A673 (cell line): ENCODE measurements around the gene PSTPIP2. TPM values are rescaled to one million over a fixed set of nuclear protein-coding genes. Genes with fewer than 3 reads are reported as not detected.

Source experiments
- BruUV-seq: library from RNA; stranded (reverse); fragments of 400-500 nt; replicated peaks from 2 replicates; lab custom pipeline; 2021; lab: Mats Ljungman, UMichigan
- CTCF ChIA-PET: fragments of 300-600 bp; sonication (Branson Sonifier 250); formaldehyde crosslinking; loops from one replicate; lab custom pipeline; 2022; ENCODE audit warnings: antibody characterized with exemption; lab: Charles Lee
- POLR2A ChIA-PET: fragments of 300-600 bp; sonication (Branson Sonifier 250); formaldehyde crosslinking; loops from one replicate; lab custom pipeline; 2022; ENCODE audit warnings: antibody characterized with exemption; ENCODE audit not compliant: low non-redundant PET; lab: Charles Lee
- DNase-seq: peaks from one replicate; pipeline ENCODE4 v3.0.0-alpha.2; 2015; ENCODE audit warnings: low spot score
- H3K27ac ChIP-seq: fragments of 200-600 bp; sonication (generic); 2 replicates; pipeline ENCODE4 v1.5.1; 2016; ENCODE audit warnings: mixed run types, low read depth, mild to moderate bottlenecking, mixed read lengths, antibody characterized with exemption, low read length; ENCODE audit not compliant: poor library complexity, severe bottlenecking
- H3K27me3 ChIP-seq: fragments of 200-600 bp; sonication (generic); replicated peaks from 2 replicates; pipeline ENCODE4 v1.6.1; 2017; ENCODE audit warnings: mixed run types, low read depth, mild to moderate bottlenecking, mixed read lengths, antibody characterized with exemption, low read length; ENCODE audit not compliant: insufficient read depth, poor library complexity
- H3K36me3 ChIP-seq: fragments of 200-600 bp; sonication (generic); 2 replicates; pipeline ENCODE4 v1.6.1; 2016; ENCODE audit warnings: mixed run types, mild to moderate bottlenecking, mixed read lengths, antibody characterized with exemption, low read length; ENCODE audit not compliant: insufficient read depth, poor library complexity, severe bottlenecking
- H3K4me1 ChIP-seq: fragments of 200-600 bp; sonication (generic); 2 replicates; pipeline ENCODE4 v1.6.1; 2017; ENCODE audit warnings: mixed run types, mild to moderate bottlenecking, mixed read lengths, antibody characterized with exemption, low read length; ENCODE audit not compliant: insufficient read depth, poor library complexity, severe bottlenecking
- H3K4me3 ChIP-seq: fragments of 200-600 bp; sonication (generic); 2 replicates; pipeline ENCODE4 v1.5.1; 2016; ENCODE audit warnings: low read depth, mixed run types, mild to moderate bottlenecking, mixed read lengths, low read length; ENCODE audit not compliant: poor library complexity, severe bottlenecking
- H3K9me3 ChIP-seq: fragments of 200-600 bp; sonication (generic); 2 replicates; pipeline ENCODE4 v1.6.1; 2016; ENCODE audit warnings: mixed run types, low read depth, mild to moderate bottlenecking, mixed read lengths, antibody characterized with exemption, low read length; ENCODE audit not compliant: poor library complexity, severe bottlenecking
- EZH2 ChIP-seq: fragments of 200-600 bp; sonication (generic); IDR thresholded peaks from 2 replicates; pipeline ENCODE4 v1.6.1; 2017; ENCODE audit warnings: borderline replicate concordance, low read depth, mild to moderate bottlenecking, mixed read lengths, antibody characterized with exemption, low read length; ENCODE audit not compliant: poor library complexity, severe bottlenecking
- intact Hi-C: fragments of 100-400 bp; cut with micrococcal nuclease; formaldehyde crosslinking; loops from one replicate; pipeline ENCODE4 v1.10.0; 2022; ENCODE audit not compliant: unreplicated experiment
- total RNA-seq: library from RNA; stranded (reverse); gene quantifications from 2 replicates; pipeline ENCODE4 v1.2.3, GENCODE V29; 2021
- TF ChIP-seq, protein P1 (sequence below): fragments of 300-800, 200-600 bp; sonication (generic); conservative IDR thresholded peaks from 2 replicates; pipeline ENCODE4 v1.5.1; 2017; ENCODE audit warnings: low read depth, mild to moderate bottlenecking, antibody characterized with exemption, low read length, moderate library complexity, mixed read lengths

The PSTPIP2 gene
- total RNA-seq, 1 experiment from 2014 or later = 5.7 TPM

DNA sequence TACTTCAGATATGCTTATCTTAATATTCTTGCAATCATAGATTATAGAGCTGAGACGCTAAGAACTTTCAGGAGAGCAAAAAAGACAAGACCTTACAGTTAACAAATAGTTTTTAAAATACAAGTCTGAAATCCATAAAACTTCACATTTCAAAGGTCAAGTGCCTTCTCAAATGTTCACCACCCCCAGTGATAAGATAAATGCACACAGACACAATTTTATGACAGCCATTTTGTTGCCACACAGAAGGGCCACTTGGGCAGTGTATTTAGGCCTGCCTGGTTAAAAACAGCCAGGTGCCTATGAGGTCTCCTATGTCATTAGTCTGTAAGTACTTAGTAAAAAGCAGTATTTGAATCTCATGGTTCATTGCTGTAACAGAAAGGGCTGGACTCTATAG, 8.1 kb upstream of the PSTPIP2 start:
- H3K9me3 ChIP-seq = no peaks in the 10 kb centered on the region
- CTCF ChIA-PET = no interaction called here
- no TSS peak for BruUV-seq
- H3K27ac ChIP-seq = no peak overlapping the region
- DNase-seq = no peak
- POLR2A ChIA-PET = no interaction called here
- no peak overlapping the region for H3K4me3 ChIP-seq
- no peak for TF ChIP-seq EZH2
- TF ChIP-seq, protein P1, sequence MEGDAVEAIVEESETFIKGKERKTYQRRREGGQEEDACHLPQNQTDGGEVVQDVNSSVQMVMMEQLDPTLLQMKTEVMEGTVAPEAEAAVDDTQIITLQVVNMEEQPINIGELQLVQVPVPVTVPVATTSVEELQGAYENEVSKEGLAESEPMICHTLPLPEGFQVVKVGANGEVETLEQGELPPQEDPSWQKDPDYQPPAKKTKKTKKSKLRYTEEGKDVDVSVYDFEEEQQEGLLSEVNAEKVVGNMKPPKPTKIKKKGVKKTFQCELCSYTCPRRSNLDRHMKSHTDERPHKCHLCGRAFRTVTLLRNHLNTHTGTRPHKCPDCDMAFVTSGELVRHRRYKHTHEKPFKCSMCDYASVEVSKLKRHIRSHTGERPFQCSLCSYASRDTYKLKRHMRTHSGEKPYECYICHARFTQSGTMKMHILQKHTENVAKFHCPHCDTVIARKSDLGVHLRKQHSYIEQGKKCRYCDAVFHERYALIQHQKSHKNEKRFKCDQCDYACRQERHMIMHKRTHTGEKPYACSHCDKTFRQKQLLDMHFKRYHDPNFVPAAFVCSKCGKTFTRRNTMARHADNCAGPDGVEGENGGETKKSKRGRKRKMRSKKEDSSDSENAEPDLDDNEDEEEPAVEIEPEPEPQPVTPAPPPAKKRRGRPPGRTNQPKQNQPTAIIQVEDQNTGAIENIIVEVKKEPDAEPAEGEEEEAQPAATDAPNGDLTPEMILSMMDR = no peak
- H3K36me3 ChIP-seq = peaks cover 69% of the 10 kb centered on the region
- intact Hi-C loops = no loop called here
- no peaks in the 10 kb centered on the region for H3K27me3 ChIP-seq
- no peaks in the 10 kb centered on the region for H3K4me1 ChIP-seq

DNA sequence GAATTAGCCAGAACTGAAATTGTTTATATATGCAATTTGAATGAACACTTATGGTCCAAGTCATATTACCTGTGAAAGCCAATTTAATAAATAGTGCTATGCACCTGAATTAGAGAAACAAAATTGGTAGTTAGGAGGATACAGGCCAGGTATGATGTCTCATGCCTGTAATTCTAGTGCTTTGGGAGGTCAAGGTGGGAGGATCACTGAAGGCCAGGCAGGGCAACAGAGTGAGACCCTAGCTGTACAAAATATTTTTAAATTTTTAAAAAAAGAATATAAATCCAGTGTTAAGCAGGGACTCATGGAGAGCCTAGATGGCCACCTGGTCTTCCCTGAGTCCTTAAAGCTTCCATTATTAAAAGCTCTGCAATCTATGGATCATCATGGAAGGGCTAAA, 7.3 kb upstream of the PSTPIP2 start:
- H3K4me1 ChIP-seq = no peaks in the 10 kb centered on the region
- TF ChIP-seq, protein P1 = no peak
- TF ChIP-seq EZH2 = no peak
- DNase-seq = no peak
- CTCF ChIA-PET = no interaction called here
- POLR2A ChIA-PET = no interaction called here
- intact Hi-C loops = loop anchor here (10.0 kb wide), 1 partner anchor 155 kb away; no protein-coding TSS in a partner anchor
- no peak overlapping the region for H3K4me3 ChIP-seq
- H3K27me3 ChIP-seq = no peaks in the 10 kb centered on the region
- H3K36me3 ChIP-seq = peaks cover 61% of the 10 kb centered on the region
- no peaks in the 10 kb centered on the region for H3K9me3 ChIP-seq
- BruUV-seq = no TSS peak
- H3K27ac ChIP-seq = no peak overlapping the region

DNA sequence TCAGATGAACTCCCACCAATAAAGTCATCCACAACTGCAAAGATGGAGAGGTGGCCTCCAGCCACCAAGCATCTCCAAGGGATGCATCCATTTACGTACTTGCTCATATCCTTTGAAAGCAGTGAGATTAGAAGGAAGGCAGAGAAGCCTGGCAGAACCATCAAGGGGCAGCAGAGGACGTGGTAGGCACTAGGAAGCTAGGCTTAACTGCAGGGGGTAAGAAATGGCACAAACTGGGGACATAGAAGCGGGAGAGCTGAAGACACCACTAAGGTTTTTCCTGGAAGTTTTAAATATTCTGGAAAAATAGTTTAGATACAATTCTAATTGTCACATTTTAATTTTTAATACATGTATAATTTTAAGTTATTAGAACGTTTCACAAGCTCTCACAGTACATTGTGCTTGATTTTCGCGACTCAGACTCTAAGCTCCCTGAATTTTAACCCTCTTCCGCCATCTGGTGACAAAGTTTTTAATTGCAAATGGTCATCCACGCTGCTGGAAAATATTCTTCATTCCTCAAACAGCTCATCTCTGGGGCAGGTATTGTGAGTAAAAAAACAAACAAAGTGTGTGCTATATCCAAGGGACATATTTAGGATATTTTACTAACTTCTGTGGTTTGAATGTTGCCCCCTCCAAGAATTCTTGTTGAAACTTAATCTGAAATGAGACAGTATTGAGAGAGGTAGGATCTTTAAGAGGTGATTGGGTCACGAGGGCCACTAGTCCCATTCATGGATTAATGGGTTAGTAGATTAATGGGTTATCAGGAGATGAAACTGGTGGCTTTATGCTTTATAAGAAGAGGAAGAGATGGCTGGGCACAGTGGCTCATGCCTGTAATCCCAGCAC, 1.6 kb upstream of the PSTPIP2 start:
- H3K27ac ChIP-seq = no peak overlapping the region
- peaks cover 7% of the 10 kb centered on the region for H3K36me3 ChIP-seq
- TF ChIP-seq, protein P1 = peak; percentile 70
- TF ChIP-seq EZH2 = no peak
- H3K4me3 ChIP-seq = no peak overlapping the region
- ChIA-PET CTCF (interaction anchor here (0.5 to 1.3 kb wide), 10 partner anchors 10 to 584 kb away, joined by 3 to 9 read pairs (median 4); no protein-coding TSS in a partner anchor), POLR2A (interaction anchor here (0.5 to 0.8 kb wide), 4 partner anchors 30 to 384 kb away, joined by 3 to 4 read pairs (median 3); partner anchors contain the start of gene HAUS1)
- no peaks in the 10 kb centered on the region for H3K9me3 ChIP-seq
- H3K27me3 ChIP-seq = no peaks in the 10 kb centered on the region
- H3K4me1 ChIP-seq = peaks cover 5% of the 10 kb centered on the region
- no TSS peak for BruUV-seq
- DNase-seq = peak; percentile 83
- intact Hi-C loops = loop anchor here (1.0 to 10.0 kb wide), 4 partner anchors 101 to 409 kb away; no protein-coding TSS in a partner anchor
